K562 (cell line): ENCODE measurements around the gene SLC7A4. TPM values are rescaled to one million over a fixed set of nuclear protein-coding genes. Genes with fewer than 3 reads are reported as not detected.
A peak's percentile ranks its signal among the peaks of the same experiment; 100 is the strongest.

ENCODE experiments used
- ATAC-seq: fragments of 200-7000 bp; cut with Tn5 transposase; 3 replicates; pipeline ENCODE4 v1.9.1; 2020; ENCODE audit warnings: moderate library complexity
- BruUV-seq: library from RNA; stranded (reverse); fragments of 400-500 nt; replicated peaks from 2 replicates; lab custom pipeline; 2021; lab: Mats Ljungman, UMichigan
- CTCF ChIA-PET: fragments of 300-600 bp; formaldehyde crosslinking; extraction: SDS; loops from one replicate; lab custom pipeline; 2021; ENCODE audit warnings: low intra/inter-chr PET ratio; lab: Yijun Ruan, JAX
- POLR2A ChIA-PET: fragments of 300-600, 350-650 bp; sonication (Branson Sonifier 250); formaldehyde crosslinking; extraction: SDS; loops from one replicate; lab custom pipeline; 2021; ENCODE audit warnings: antibody characterized with exemption, inconsistent platforms; lab: Yijun Ruan, JAX
- DNase-seq, 4 experiments: peaks; one replicate each; pipeline versions ENCODE4 v3.0.0 to v3.0.0-alpha.2; 2011 to 2018; ENCODE audit warnings: low spot score in 3 of 4, mixed read lengths in 3 of 4; ENCODE audit errors: extremely low read depth in 1 of 4
- FAIRE-seq: peaks from 2 replicates; lab custom pipeline; 2011; peaks lifted over from hg19 to GRCh38; lab: Jason Lieb, UNC
- H2AFZ ChIP-seq: 2 replicates; pipeline ENCODE4 v1.6.0; 2011; ENCODE audit warnings: low read depth, low read length, control low read depth, inconsistent platforms
- H3K27ac ChIP-seq: fragments of 200-600 bp; 3 replicates; pipeline ENCODE4 v1.8.0; 2011; ENCODE audit warnings: low read depth, mild to moderate bottlenecking, control low read depth, inconsistent platforms, low read length, moderate library complexity, mixed read lengths; ENCODE audit errors: extremely low read depth
- H3K27me3 ChIP-seq, 2 experiments: fragments of 300-600 bp in 1 of 2; 2 replicates in 1 of 2; 3 replicates in 1 of 2; pipeline versions ENCODE4 v1.6.0 to v1.8.0; 2011; ENCODE audit warnings: inconsistent platforms in 2 of 2, low read length in 2 of 2, mild to moderate bottlenecking in 1 of 2, mixed read lengths in 1 of 2, moderate library complexity in 1 of 2; ENCODE audit not compliant: control insufficient read depth in 2 of 2, insufficient read depth in 2 of 2
- H3K36me3 ChIP-seq: fragments of 300-600 bp; 3 replicates; pipeline ENCODE4 v1.8.0; 2011; ENCODE audit warnings: mild to moderate bottlenecking, low read length, inconsistent platforms; ENCODE audit not compliant: control insufficient read depth, insufficient read depth
- H3K4me1 ChIP-seq, 2 experiments: fragments of 200-600 bp in 1 of 2; replicated peaks in 1 of 2; 2 replicates in 1 of 2; 3 replicates in 1 of 2; pipeline versions ENCODE4 v1.5.1 to v1.8.0; 2011; ENCODE audit warnings: inconsistent platforms in 2 of 2, low read length in 2 of 2, mild to moderate bottlenecking in 1 of 2, mixed read lengths in 1 of 2, moderate library complexity in 1 of 2; ENCODE audit not compliant: control insufficient read depth in 2 of 2, insufficient read depth in 2 of 2
- H3K4me2 ChIP-seq: 2 replicates; pipeline ENCODE4 v1.6.1; 2011; ENCODE audit warnings: low read length, control low read depth, inconsistent platforms, mixed read lengths; ENCODE audit not compliant: insufficient read depth
- H3K4me3 ChIP-seq: fragments of 200-600 bp; sonication (generic), shearing (Covaris generic); 2 replicates; pipeline ENCODE4 v1.5.1; 2016; ENCODE audit warnings: control low read depth, inconsistent platforms
- H3K79me2 ChIP-seq: fragments of 200-600 bp; 3 replicates; pipeline ENCODE4 v1.8.0; 2011; ENCODE audit warnings: low read length, inconsistent platforms; ENCODE audit not compliant: control insufficient read depth, insufficient read depth
- H3K9ac ChIP-seq, 2 experiments: 2 replicates each; pipeline versions ENCODE4 v1.6.0 to v1.6.1; 2011; ENCODE audit warnings: low read depth in 2 of 2, low read length in 2 of 2, control low read depth in 1 of 2, inconsistent platforms in 1 of 2, mild to moderate bottlenecking in 1 of 2, mixed read lengths in 1 of 2; ENCODE audit not compliant: insufficient read depth in 1 of 2
- H3K9me1 ChIP-seq: one replicate; pipeline ENCODE4 v1.6.0; 2011; ENCODE audit warnings: inconsistent platforms, mild to moderate bottlenecking, low read length, moderate library complexity; ENCODE audit not compliant: control insufficient read depth, insufficient read depth
- H3K9me3 ChIP-seq: replicated peaks from 2 replicates; pipeline ENCODE4 v1.5.1; 2011; ENCODE audit warnings: low read depth, low read length, inconsistent platforms; ENCODE audit not compliant: control insufficient read depth, insufficient read depth
- H4K20me1 ChIP-seq: replicated peaks from 2 replicates; pipeline ENCODE4 v1.6.1; 2011; ENCODE audit warnings: low read length, inconsistent platforms, mixed read lengths; ENCODE audit not compliant: control insufficient read depth, insufficient read depth
- ASH1L ChIP-seq: fragments of 450-650 bp; IDR thresholded peaks from 2 replicates; pipeline ENCODE4 v1.6.1; 2018; ENCODE audit warnings: borderline replicate concordance, mild to moderate bottlenecking, low read depth; ENCODE audit not compliant: partially characterized antibody
- ATF3 ChIP-seq, 2 experiments: fragments of 450-650 bp in 1 of 2; sonication (generic) in 1 of 2; formaldehyde crosslinking in 1 of 2; IDR thresholded peaks in 1 of 2; conservative IDR thresholded peaks in 1 of 2; 2 replicates each; pipeline versions ENCODE4 v1.6.1 to v1.8.1; 2016 to 2023; ENCODE audit warnings: mild to moderate bottlenecking in 2 of 2, moderate library complexity in 2 of 2, inconsistent platforms in 1 of 2, missing genetic modification reagents in 1 of 2
- ATF7 ChIP-seq: fragments of 450-650 bp; IDR thresholded peaks from 2 replicates; pipeline ENCODE4 v1.7.1; 2014; ENCODE audit warnings: mild to moderate bottlenecking, moderate library complexity
- CXXC5 ChIP-seq: fragments of 250-450 bp; sonication (Bioruptor Pico); IDR thresholded peaks from 2 replicates; pipeline ENCODE4 v1.8.0; 2022; ENCODE audit warnings: inconsistent platforms, mild to moderate bottlenecking, moderate library complexity
- ELF2 ChIP-seq: fragments of 250-450 bp; sonication (Bioruptor Pico); IDR thresholded peaks from 2 replicates; pipeline ENCODE4 v1.5.0; 2021; ENCODE audit warnings: mild to moderate bottlenecking
- FOXK1 ChIP-seq: sonication (generic); formaldehyde crosslinking; IDR thresholded peaks from 2 replicates; pipeline ENCODE4 v1.8.0; 2022; ENCODE audit warnings: missing genetic modification reagents, mild to moderate bottlenecking, borderline replicate concordance
- HDAC8 ChIP-seq: fragments of 450-650 bp; IDR thresholded peaks from 2 replicates; pipeline ENCODE4 v1.6.1; 2016; ENCODE audit warnings: mild to moderate bottlenecking, missing genetic modification characterization, moderate library complexity, missing compliant biosample characterization
- HNRNPUL1 ChIP-seq: fragments of 200-400 bp; formaldehyde crosslinking; IDR thresholded peaks from 2 replicates; pipeline ENCODE4 v1.6.1; 2017; ENCODE audit warnings: low read length
- SMARCC2 ChIP-seq: fragments of 450-650 bp; IDR thresholded peaks from 2 replicates; pipeline ENCODE4 v1.6.1; 2017; ENCODE audit warnings: antibody characterized with exemption, moderate library complexity, mild to moderate bottlenecking, low read depth
- SP2 ChIP-seq: IDR thresholded peaks from 2 replicates; pipeline ENCODE4 v1.6.1; 2011; ENCODE audit warnings: mild to moderate bottlenecking, low read depth, low read length, moderate library complexity; ENCODE audit not compliant: poor library complexity, severe bottlenecking; ENCODE audit errors: extremely low read depth
- TAF1 ChIP-seq: IDR thresholded peaks from 2 replicates; pipeline ENCODE4 v1.6.1; 2011; ENCODE audit warnings: mild to moderate bottlenecking, low read length, moderate library complexity; ENCODE audit not compliant: insufficient read depth, control insufficient read depth, severe bottlenecking; ENCODE audit errors: extremely low read depth
- TEAD1 ChIP-seq, 2 experiments: fragments of 450-650 bp in 1 of 2; sonication (generic) in 1 of 2; formaldehyde crosslinking; IDR thresholded peaks; 2 replicates each; pipeline versions ENCODE4 v1.4.0 to v1.8.0; 2020 to 2022; ENCODE audit warnings: mild to moderate bottlenecking in 2 of 2, missing genetic modification reagents in 1 of 2
- WHSC1 ChIP-seq: IDR thresholded peaks from one replicate; pipeline ENCODE4 v1.6.1; 2012; ENCODE audit warnings: low read length, control low read depth, inconsistent platforms
- ZNF239 ChIP-seq: fragments of 250-450 bp; sonication (Bioruptor Pico); IDR thresholded peaks from 2 replicates; pipeline ENCODE4 v1.4.0; 2020; ENCODE audit warnings: mild to moderate bottlenecking
- ZNF24 ChIP-seq: fragments of 450-650 bp; IDR thresholded peaks from 2 replicates; pipeline ENCODE4 v1.6.1; 2016
- WGBS: fragments of 100-300 bp; shearing (Covaris generic); methylation state at CpG from one replicate; pipeline ENCODE4 v1.1.6; 2016; ENCODE audit warnings: low coverage, mixed read lengths; ENCODE audit not compliant: insufficient coverage; ENCODE audit errors: missing lambda C conversion rate; 5-methylcytosine and 5-hydroxymethylcytosine counted together
- in situ Hi-C: fragments of 300-500 bp; cut with MboI; formaldehyde crosslinking; loops from 4 replicates; pipeline ENCODE4 v1.15.0; 2018; ENCODE audit warnings: inconsistent platforms, mixed read lengths
- intact Hi-C: fragments of 100-400 bp; cut with micrococcal nuclease; formaldehyde crosslinking; loops from 2 replicates; pipeline ENCODE4 v1.14.2; 2022
- polyA plus RNA-seq, 8 experiments: library from polyadenylated mRNA; depleted of rRNA in 4 of 8; stranded (reverse) in 5 of 8; unstranded in 3 of 8; fragments of >200 nt; fragmentation: Nextera tagmentation in 2 of 8; fragmentation: Illumina TruSeq in 1 of 8; extraction: Ambion mirVana in 2 of 8; extraction: Trizol in 1 of 8; gene quantifications; 2 replicates each; pipeline versions ENCODE4 v1.2.1 to v1.2.3, GENCODE V29; 2011 to 2014; ENCODE audit warnings: inconsistent platforms in 1 of 8, missing spikeins in 1 of 8
- total RNA-seq, 7 experiments: library from RNA; depleted of rRNA in 6 of 7; stranded (reverse); fragments of >200 nt in 6 of 7; fragmentation: Illumina TruSeq in 2 of 7; extraction: Trizol in 2 of 7; gene quantifications; 2 replicates each; pipeline versions ENCODE4 v1.2.1 to v1.2.3, GENCODE V29; 2011 to 2021; ENCODE audit warnings: low replicate concordance in 1 of 7
- TF ChIP-seq, protein P1 (sequence below): fragments of 150-350 bp; IDR thresholded peaks from 2 replicates; pipeline ENCODE4 v1.6.1; 2014; ENCODE audit warnings: low read depth, mild to moderate bottlenecking, low read length, borderline replicate concordance

The SLC7A4 gene
- total and polyA plus RNA-seq, 9 of the 15 experiments (the other 6 are each of a cell fraction or from before 2014, with no cell fraction given) = not detected

- TF ChIP-seq FOXK1 (CRISPR knock-in tag) (no peak), ELF2 (no peak), ZNF24 (no peak), ASH1L (no peak), SMARCC2 (no peak), TEAD1 (CRISPR knock-in tag; IDR thresholded peaks at IDR 0.05) (no peak)
These were observed 28.6 kb downstream of the SLC7A4 start (continued) for GRCh38 chr22:21003782-21004181.

- peak within 1 kb of the TSS; percentile 95 for H2AFZ ChIP-seq
- H3K4me3 ChIP-seq = peak within 1 kb of the TSS; percentile 58
- BruUV-seq = TSS peak; percentile 80
- ATAC-seq (peak; percentile 91), FAIRE-seq (peak; percentile 95), DNase-seq (peak; percentile 100)
- peaks cover 25 to 76% of the 10 kb centered on the region in 2 experiments for H3K4me1 ChIP-seq
- in situ Hi-C loops (no loop called here), intact Hi-C loops (loop anchor here (1.0 to 5.0 kb wide), 7 partner anchors 12 to 494 kb away; partner anchors contain the start of genes LZTR1, MED15, PI4KA and SNAP29)
- under 1% methylated on average over 83 of the region's 83 CpGs for WGBS
- H3K27ac ChIP-seq = peak within 1 kb of the TSS; percentile 87
- ChIA-PET CTCF (interaction anchor here (0.7 to 1.1 kb wide), 3 partner anchors 12 to 92 kb away, joined by 3 to 4 read pairs (median 3); partner anchors contain the start of gene LZTR1), POLR2A (interaction anchor here (0.6 to 17.9 kb wide), 33 partner anchors 10 to 639 kb away, joined by 3 to 451 read pairs (median 5); partner anchors contain the start of genes AIFM3, CRKL, LZTR1 and P2RX6)
- H3K9me1 ChIP-seq = no peaks in the 10 kb centered on the region
- no peaks in the 10 kb centered on the region for H3K9me3 ChIP-seq
- peak within 1 kb of the TSS; percentile 85 to 93 for H3K9ac ChIP-seq
- H3K79me2 ChIP-seq = peaks cover 46% of the 10 kb centered on the region
- H3K4me2 ChIP-seq = peak within 1 kb of the TSS; percentile 88
- peaks cover 42% of the 10 kb centered on the region for H3K36me3 ChIP-seq
- H4K20me1 ChIP-seq = peaks cover 27% of the 10 kb centered on the region; the same call in 1 of the 2 replicates
- H3K27me3 ChIP-seq = no peaks in the 10 kb centered on the region
- peak; percentile 66 for TF ChIP-seq ZNF239 (CRISPR knock-in tag)
- TF ChIP-seq HNRNPUL1 = no peak
- TF ChIP-seq SP2 = peak; percentile 93
- TF ChIP-seq CXXC5 (CRISPR knock-in tag) = peak; percentile 100
- TF ChIP-seq TAF1 = no peak
- TF ChIP-seq, protein P1, sequence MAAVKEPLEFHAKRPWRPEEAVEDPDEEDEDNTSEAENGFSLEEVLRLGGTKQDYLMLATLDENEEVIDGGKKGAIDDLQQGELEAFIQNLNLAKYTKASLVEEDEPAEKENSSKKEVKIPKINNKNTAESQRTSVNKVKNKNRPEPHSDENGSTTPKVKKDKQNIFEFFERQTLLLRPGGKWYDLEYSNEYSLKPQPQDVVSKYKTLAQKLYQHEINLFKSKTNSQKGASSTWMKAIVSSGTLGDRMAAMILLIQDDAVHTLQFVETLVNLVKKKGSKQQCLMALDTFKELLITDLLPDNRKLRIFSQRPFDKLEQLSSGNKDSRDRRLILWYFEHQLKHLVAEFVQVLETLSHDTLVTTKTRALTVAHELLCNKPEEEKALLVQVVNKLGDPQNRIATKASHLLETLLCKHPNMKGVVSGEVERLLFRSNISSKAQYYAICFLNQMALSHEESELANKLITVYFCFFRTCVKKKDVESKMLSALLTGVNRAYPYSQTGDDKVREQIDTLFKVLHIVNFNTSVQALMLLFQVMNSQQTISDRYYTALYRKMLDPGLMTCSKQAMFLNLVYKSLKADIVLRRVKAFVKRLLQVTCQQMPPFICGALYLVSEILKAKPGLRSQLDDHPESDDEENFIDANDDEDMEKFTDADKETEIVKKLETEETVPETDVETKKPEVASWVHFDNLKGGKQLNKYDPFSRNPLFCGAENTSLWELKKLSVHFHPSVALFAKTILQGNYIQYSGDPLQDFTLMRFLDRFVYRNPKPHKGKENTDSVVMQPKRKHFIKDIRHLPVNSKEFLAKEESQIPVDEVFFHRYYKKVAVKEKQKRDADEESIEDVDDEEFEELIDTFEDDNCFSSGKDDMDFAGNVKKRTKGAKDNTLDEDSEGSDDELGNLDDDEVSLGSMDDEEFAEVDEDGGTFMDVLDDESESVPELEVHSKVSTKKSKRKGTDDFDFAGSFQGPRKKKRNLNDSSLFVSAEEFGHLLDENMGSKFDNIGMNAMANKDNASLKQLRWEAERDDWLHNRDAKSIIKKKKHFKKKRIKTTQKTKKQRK = no peak
- peak; percentile 75 for TF ChIP-seq WHSC1
- TF ChIP-seq ATF3 (IDR thresholded peaks at IDR 0.05) = no peak
- TF ChIP-seq ATF3 (CRISPR knock-in tag; conservative IDR thresholded peaks at IDR 0.05) = peak; percentile 97
- peak; percentile 93 for TF ChIP-seq HDAC8
- no peak for TF ChIP-seq ATF7
These were observed 30.6 kb downstream of the SLC7A4 start, which contains the start of gene THAP7 for GRCh38 chr22:21001601-21002325. THAP7 (minus strand) TSS chr22:21002118; CDS start chr22:21001911, 207 bp downstream.
